Measurements from ENCODE around the gene IKZF1. TPM values are rescaled to one million over a fixed set of nuclear protein-coding genes. Genes with fewer than 3 reads are reported as not detected.

The IKZF1 gene
- total RNA-seq, 1 donor from 2014 or later = 1.1 TPM

DNA sequence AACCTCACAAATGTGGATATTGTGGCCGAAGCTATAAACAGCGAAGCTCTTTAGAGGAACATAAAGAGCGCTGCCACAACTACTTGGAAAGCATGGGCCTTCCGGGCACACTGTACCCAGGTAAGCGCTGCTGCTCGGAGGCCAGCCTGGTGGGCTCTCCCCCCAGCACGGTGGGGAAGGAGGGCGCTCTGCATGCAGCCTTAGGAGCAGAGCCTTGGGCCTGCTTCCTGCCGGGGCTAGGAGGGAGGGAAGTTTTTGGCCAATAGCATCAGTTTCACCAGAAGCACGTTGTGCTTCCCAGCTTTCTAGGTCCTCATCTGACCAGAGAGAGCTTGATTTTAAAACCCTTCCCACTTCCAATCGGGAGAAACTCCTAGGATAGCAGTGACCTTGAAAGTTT is 82.8 kb downstream of the IKZF1 start:
- DNase-seq = no peak
- Mint-ChIP-seq H3K9me3 (ENCODE audit: unreplicated experiment) (peaks cover 1% of the 10 kb centered on the region), H3K4me1 (ENCODE audit: low read depth, unreplicated experiment) (no peaks in the 10 kb centered on the region), H3K4me3 (ENCODE audit: unreplicated experiment) (no peak overlapping the region), H3K27ac (ENCODE audit: unreplicated experiment) (no peak overlapping the region), H3K27me3 (ENCODE audit: unreplicated experiment) (no peaks in the 10 kb centered on the region), H3K36me3 (ENCODE audit: unreplicated experiment) (no peaks in the 10 kb centered on the region)
- TF ChIP-seq, protein P1, sequence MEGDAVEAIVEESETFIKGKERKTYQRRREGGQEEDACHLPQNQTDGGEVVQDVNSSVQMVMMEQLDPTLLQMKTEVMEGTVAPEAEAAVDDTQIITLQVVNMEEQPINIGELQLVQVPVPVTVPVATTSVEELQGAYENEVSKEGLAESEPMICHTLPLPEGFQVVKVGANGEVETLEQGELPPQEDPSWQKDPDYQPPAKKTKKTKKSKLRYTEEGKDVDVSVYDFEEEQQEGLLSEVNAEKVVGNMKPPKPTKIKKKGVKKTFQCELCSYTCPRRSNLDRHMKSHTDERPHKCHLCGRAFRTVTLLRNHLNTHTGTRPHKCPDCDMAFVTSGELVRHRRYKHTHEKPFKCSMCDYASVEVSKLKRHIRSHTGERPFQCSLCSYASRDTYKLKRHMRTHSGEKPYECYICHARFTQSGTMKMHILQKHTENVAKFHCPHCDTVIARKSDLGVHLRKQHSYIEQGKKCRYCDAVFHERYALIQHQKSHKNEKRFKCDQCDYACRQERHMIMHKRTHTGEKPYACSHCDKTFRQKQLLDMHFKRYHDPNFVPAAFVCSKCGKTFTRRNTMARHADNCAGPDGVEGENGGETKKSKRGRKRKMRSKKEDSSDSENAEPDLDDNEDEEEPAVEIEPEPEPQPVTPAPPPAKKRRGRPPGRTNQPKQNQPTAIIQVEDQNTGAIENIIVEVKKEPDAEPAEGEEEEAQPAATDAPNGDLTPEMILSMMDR (IDR thresholded peaks at IDR 0.05; ENCODE audit: partially characterized antibody, unreplicated experiment) = no peak

DNA sequence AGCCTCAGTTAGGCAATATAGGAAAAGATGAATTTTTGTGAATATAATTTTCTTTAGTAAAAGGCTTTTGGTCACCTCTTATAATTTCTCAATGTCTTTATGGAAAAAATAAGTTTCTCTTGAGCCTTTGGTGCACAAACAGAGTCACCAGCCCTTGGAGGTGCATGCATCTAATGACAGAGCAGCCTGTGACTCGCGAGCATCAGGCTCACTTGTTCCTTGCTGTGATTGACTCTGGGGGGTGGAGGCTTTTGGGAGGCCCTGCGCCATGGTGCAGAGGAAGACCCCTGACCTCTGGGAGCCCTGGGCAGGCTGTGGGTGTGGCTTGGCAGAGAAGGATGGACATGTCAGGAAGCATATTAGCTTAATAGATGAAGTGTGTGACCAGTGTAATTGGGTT is 85.4 kb downstream of the IKZF1 start:
- DNase-seq = no peak
- no peaks in the 10 kb centered on the region for H3K4me1 Mint-ChIP-seq (ENCODE audit: low read depth, unreplicated experiment)
- no peak overlapping the region for H3K4me3 Mint-ChIP-seq (ENCODE audit: unreplicated experiment)
- TF ChIP-seq, protein P1 (IDR thresholded peaks at IDR 0.05; ENCODE audit: partially characterized antibody, unreplicated experiment) = no peak
- no peaks in the 10 kb centered on the region for H3K36me3 Mint-ChIP-seq (ENCODE audit: unreplicated experiment)
- H3K9me3 Mint-ChIP-seq (ENCODE audit: unreplicated experiment) = no peaks in the 10 kb centered on the region
- H3K27ac Mint-ChIP-seq (ENCODE audit: unreplicated experiment) = no peak overlapping the region
- H3K27me3 Mint-ChIP-seq (ENCODE audit: unreplicated experiment) = no peaks in the 10 kb centered on the region

DNA sequence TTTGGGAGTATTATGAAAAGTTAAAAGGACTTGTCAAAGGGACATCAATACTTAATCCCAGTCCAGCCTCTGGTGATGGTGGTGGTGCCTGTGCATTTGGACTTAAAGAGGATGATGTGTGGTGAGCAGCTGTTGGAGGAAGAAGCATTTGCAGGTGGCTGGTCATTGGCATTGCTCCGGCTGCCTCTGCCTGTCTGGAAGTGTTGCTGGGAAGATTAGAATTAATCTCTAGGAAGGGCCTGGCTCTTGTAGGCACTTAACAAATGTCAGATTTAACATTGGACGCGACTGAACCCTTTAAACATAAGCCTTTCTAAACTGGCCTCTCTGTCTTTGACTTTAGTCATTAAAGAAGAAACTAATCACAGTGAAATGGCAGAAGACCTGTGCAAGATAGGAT is 86.9 kb downstream of the IKZF1 start:
- Mint-ChIP-seq H3K4me3 (ENCODE audit: unreplicated experiment) (no peak overlapping the region), H3K9me3 (ENCODE audit: unreplicated experiment) (no peaks in the 10 kb centered on the region), H3K27me3 (ENCODE audit: unreplicated experiment) (no peaks in the 10 kb centered on the region), H3K4me1 (ENCODE audit: low read depth, unreplicated experiment) (no peaks in the 10 kb centered on the region), H3K27ac (ENCODE audit: unreplicated experiment) (no peak overlapping the region), H3K36me3 (ENCODE audit: unreplicated experiment) (no peaks in the 10 kb centered on the region)
- TF ChIP-seq, protein P1 (IDR thresholded peaks at IDR 0.05; ENCODE audit: partially characterized antibody, unreplicated experiment) = no peak
- no peak for DNase-seq

DNA sequence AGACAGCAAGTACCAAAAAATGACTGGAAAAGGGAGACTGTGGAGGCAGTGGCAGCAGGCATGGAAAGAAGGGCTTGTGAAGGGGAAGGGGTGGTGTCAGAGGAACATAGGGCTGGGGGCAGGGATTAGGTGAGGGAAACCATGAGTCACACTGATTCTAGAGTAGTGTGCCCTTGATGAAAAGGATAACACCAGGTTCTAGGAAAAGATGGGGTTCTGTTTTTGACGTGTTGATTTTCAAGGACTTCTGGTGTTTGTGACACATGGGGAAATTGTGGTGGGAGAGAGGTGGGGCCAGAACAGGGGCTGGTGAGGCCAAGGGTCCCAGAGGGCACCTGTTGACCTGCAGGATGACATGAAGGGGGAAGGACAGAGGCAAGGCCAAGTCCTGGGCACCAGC is 88.6 kb downstream of the IKZF1 start:
- TF ChIP-seq, protein P1 (IDR thresholded peaks at IDR 0.05; ENCODE audit: partially characterized antibody, unreplicated experiment) = no peak
- Mint-ChIP-seq H3K9me3 (ENCODE audit: unreplicated experiment) (no peaks in the 10 kb centered on the region), H3K36me3 (ENCODE audit: unreplicated experiment) (no peaks in the 10 kb centered on the region), H3K4me1 (ENCODE audit: low read depth, unreplicated experiment) (no peaks in the 10 kb centered on the region), H3K27ac (ENCODE audit: unreplicated experiment) (no peak overlapping the region), H3K27me3 (ENCODE audit: unreplicated experiment) (no peaks in the 10 kb centered on the region), H3K4me3 (ENCODE audit: unreplicated experiment) (no peak overlapping the region)
- no peak for DNase-seq

DNA sequence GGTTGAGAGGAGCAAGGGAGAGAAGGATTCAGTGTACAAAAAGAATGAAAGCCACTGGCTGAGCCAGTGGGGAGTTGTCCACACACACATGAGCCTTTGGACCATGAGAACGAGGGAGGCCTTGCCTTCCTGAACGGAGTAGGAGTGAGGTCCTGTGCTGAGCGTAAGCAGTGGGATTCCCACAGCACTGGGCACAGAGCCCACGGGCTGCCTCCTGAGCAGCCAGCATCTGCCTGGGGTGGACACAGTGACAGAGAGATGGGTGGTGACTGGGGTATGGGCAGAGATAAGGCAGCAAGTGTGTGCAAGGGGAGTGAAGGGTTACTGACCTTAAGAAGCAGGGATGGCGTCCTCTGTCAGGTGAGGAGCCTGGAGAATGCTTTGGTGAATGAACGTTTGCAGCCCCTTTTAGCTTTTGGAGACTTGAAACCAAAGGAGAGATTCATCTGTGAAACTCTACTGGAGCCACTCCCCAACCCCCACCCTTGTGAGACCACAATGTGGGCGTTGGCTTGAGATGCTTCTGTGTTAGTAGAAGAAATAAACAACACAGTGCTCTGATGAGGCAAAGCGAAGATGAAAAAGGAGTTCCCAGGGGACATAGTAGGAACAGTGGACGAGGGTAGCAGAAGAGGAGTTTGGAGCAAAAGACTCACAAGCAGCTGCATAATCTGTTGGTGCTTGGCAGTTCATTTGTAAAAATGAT is 89.2 kb downstream of the IKZF1 start:
- no peaks in the 10 kb centered on the region for H3K36me3 Mint-ChIP-seq (ENCODE audit: unreplicated experiment)
- no peaks in the 10 kb centered on the region for H3K4me1 Mint-ChIP-seq (ENCODE audit: low read depth, unreplicated experiment)
- no peaks in the 10 kb centered on the region for H3K27me3 Mint-ChIP-seq (ENCODE audit: unreplicated experiment)
- TF ChIP-seq, protein P1 (IDR thresholded peaks at IDR 0.05; ENCODE audit: partially characterized antibody, unreplicated experiment) = no peak
- H3K4me3 Mint-ChIP-seq (ENCODE audit: unreplicated experiment) = no peak overlapping the region
- H3K9me3 Mint-ChIP-seq (ENCODE audit: unreplicated experiment) = no peaks in the 10 kb centered on the region
- no peak for DNase-seq
- H3K27ac Mint-ChIP-seq (ENCODE audit: unreplicated experiment) = no peak overlapping the region
